Osteoblast (primary cell): ENCODE data around the gene XYLT1. TPM values are rescaled to one million over a fixed set of nuclear protein-coding genes. Genes with fewer than 3 reads are reported as not detected.
"Not testable (repeated sequence)": the region's sequence is repeated elsewhere in the genome, so short reads cannot be mapped to it uniquely, and the experiment has no call there.

Experiments used
- DNase-seq: peaks from one replicate; pipeline ENCODE4 v3.0.0; 2011; ENCODE audit warnings: low spot score, mixed read lengths; ENCODE audit not compliant: insufficient read length; ENCODE audit errors: missing footprints
- H2AFZ ChIP-seq: 2 replicates; pipeline ENCODE4 v1.6.0; 2011; ENCODE audit warnings: mild to moderate bottlenecking, low read length
- H3K27ac ChIP-seq: 2 replicates; pipeline ENCODE4 v1.5.1; 2011; ENCODE audit warnings: mild to moderate bottlenecking, low read depth, low read length, moderate library complexity
- H3K27me3 ChIP-seq: 2 replicates; pipeline ENCODE4 v1.6.0; 2012; ENCODE audit warnings: mild to moderate bottlenecking, control low read depth, inconsistent platforms, low read length, moderate library complexity; ENCODE audit not compliant: insufficient read depth
- H3K36me3 ChIP-seq: 2 replicates; pipeline ENCODE4 v1.5.1; 2011; ENCODE audit warnings: mild to moderate bottlenecking, low read length, control low read depth, moderate library complexity; ENCODE audit not compliant: insufficient read depth
- H3K4me1 ChIP-seq: 2 replicates; pipeline ENCODE4 v1.5.1; 2011; ENCODE audit warnings: mild to moderate bottlenecking, low read length, control low read depth, moderate library complexity; ENCODE audit not compliant: insufficient read depth
- H3K4me2 ChIP-seq: 2 replicates; pipeline ENCODE4 v1.6.0; 2011; ENCODE audit warnings: mild to moderate bottlenecking, low read length; ENCODE audit not compliant: insufficient read depth
- H3K4me3 ChIP-seq: fragments of 200-600 bp; sonication (generic); 3 replicates; pipeline ENCODE4 v1.5.1; 2012; ENCODE audit warnings: mild to moderate bottlenecking, low read length, inconsistent platforms; ENCODE audit not compliant: insufficient read depth
- H3K79me2 ChIP-seq: 2 replicates; pipeline ENCODE4 v1.6.0; 2012; ENCODE audit warnings: mild to moderate bottlenecking, low read length, control low read depth, inconsistent platforms; ENCODE audit not compliant: insufficient read depth
- H3K9me3 ChIP-seq: 2 replicates; pipeline ENCODE4 v1.5.1; 2011; ENCODE audit warnings: low read depth, low read length, control low read depth
- H4K20me1 ChIP-seq: 2 replicates; pipeline ENCODE4 v1.6.0; 2012; ENCODE audit warnings: mild to moderate bottlenecking, low read length, control low read depth; ENCODE audit not compliant: insufficient read depth
- CTCF ChIP-seq: IDR thresholded peaks from 2 replicates; pipeline ENCODE4 v1.5.1; 2011; ENCODE audit warnings: mild to moderate bottlenecking, low read depth, low read length, moderate library complexity; ENCODE audit errors: extremely low read depth
- total RNA-seq: library from RNA; depleted of rRNA; stranded (reverse); fragments of >200 nt; gene quantifications from 2 replicates; pipeline ENCODE4 v1.2.3, GENCODE V29; 2012

The XYLT1 gene
- total RNA-seq, 1 donor = 43.4 TPM

GRCh38 chr16:17412791-17413190, 58.0 kb downstream of the XYLT1 start:
- Histone ChIP-seq H4K20me1 (peaks cover 8% of the 10 kb centered on the region), H3K4me1 (peaks cover 12% of the 10 kb centered on the region), H3K36me3 (no peaks in the 10 kb centered on the region), H3K4me2 (no peak overlapping the region), H2AFZ (no peak overlapping the region), H3K27me3 (no peaks in the 10 kb centered on the region), H3K9me3 (no peaks in the 10 kb centered on the region), H3K27ac (peak overlapping the region; percentile 24), H3K4me3 (no peak overlapping the region), H3K79me2 (peaks cover 43% of the 10 kb centered on the region)
- no peak for TF ChIP-seq CTCF
- no peak for DNase-seq

- Histone ChIP-seq H3K27ac (peak overlapping the region; percentile 24), H3K9me3 (no peaks in the 10 kb centered on the region), H4K20me1 (peaks cover 2% of the 10 kb centered on the region), H3K4me1 (peaks cover 8% of the 10 kb centered on the region), H3K36me3 (no peaks in the 10 kb centered on the region), H3K4me3 (no peak overlapping the region), H2AFZ (no peak overlapping the region), H3K27me3 (no peaks in the 10 kb centered on the region), H3K79me2 (peaks cover 37% of the 10 kb centered on the region), H3K4me2 (no peak overlapping the region)
- TF ChIP-seq CTCF = no peak
- no peak for DNase-seq
Observed at GRCh38 chr16:17412221-17412620, 58.5 kb downstream of the XYLT1 start.

- Histone ChIP-seq H2AFZ (no peak overlapping the region), H3K9me3 (no peaks in the 10 kb centered on the region), H4K20me1 (peaks cover 6% of the 10 kb centered on the region), H3K4me3 (no peak overlapping the region), H3K4me1 (peaks cover 6% of the 10 kb centered on the region), H3K79me2 (peaks cover 31% of the 10 kb centered on the region), H3K4me2 (no peak overlapping the region), H3K27me3 (no peaks in the 10 kb centered on the region), H3K27ac (no peak overlapping the region), H3K36me3 (no peaks in the 10 kb centered on the region)
- TF ChIP-seq CTCF = no peak
- no peak for DNase-seq
Observed at GRCh38 chr16:17411263-17411662, 59.5 kb downstream of the XYLT1 start.

- H3K4me2 ChIP-seq, H4K20me1 ChIP-seq, H3K4me3 ChIP-seq, H3K36me3 ChIP-seq, H3K27ac ChIP-seq, DNase-seq, H2AFZ ChIP-seq, H3K27me3 ChIP-seq, H3K9me3 ChIP-seq: not testable (repeated sequence)
- Histone ChIP-seq H3K79me2 (peaks cover 25% of the 10 kb centered on the region), H3K4me1 (peaks cover 15% of the 10 kb centered on the region)
Observed at GRCh38 chr16:17410316-17410715, 60.4 kb downstream of the XYLT1 start.
